Suprapubic skin (tissue), 4 donors: ENCODE data around the gene NRSN2.

Experiments used
- CTCF ChIP-seq, 2 donors: fragments of 200-600 bp in 1 of 2; fragments of 450-650 bp in 1 of 2; sonication (generic) in 1 of 2; IDR thresholded peaks; one replicate each; pipeline ENCODE4 v1.5.1; 2016 to 2019; ENCODE audit warnings: antibody characterized with exemption in 2 of 2, mild to moderate bottlenecking in 1 of 2, moderate library complexity in 1 of 2
- EP300 ChIP-seq: sonication (generic); formaldehyde crosslinking; IDR thresholded peaks from one replicate; pipeline ENCODE4 v1.6.1; 2017; ENCODE audit warnings: antibody characterized with exemption
- POLR2A ChIP-seq, 2 donors: fragments of 450-650 bp; IDR thresholded peaks; one replicate each; pipeline ENCODE4 v1.6.1; 2017; ENCODE audit warnings: antibody characterized with exemption in 2 of 2, mild to moderate bottlenecking in 2 of 2, moderate library complexity in 2 of 2
- POLR2AphosphoS5 ChIP-seq, 3 donors: sonication (generic); formaldehyde crosslinking; IDR thresholded peaks; one replicate each; pipeline ENCODE4 v1.6.1; 2017; ENCODE audit warnings: antibody characterized with exemption in 3 of 3

GRCh38 chr20:356745-357144 is 9.8 kb downstream of the NRSN2 start:
- no peak for TF ChIP-seq POLR2A (IDR thresholded peaks at IDR 0.05)
- no peak for TF ChIP-seq CTCF (IDR thresholded peaks at IDR 0.05)
- no peak for TF ChIP-seq POLR2AphosphoS5 (IDR thresholded peaks at IDR 0.05)
- TF ChIP-seq EP300: no peak
